PC-9 (cell line): ENCODE measurements around the gene UPK1A. TPM values are rescaled to one million over a fixed set of nuclear protein-coding genes. Genes with fewer than 3 reads are reported as not detected.
A peak's percentile ranks its signal among the peaks of the same experiment; 100 is the strongest.

Experiments used
- BruUV-seq: library from RNA; stranded (reverse); fragments of 400-500 nt; replicated peaks from 2 replicates; lab custom pipeline; 2021; lab: Mats Ljungman, UMichigan
- CTCF ChIA-PET: fragments of 300-600 bp; sonication (Branson Sonifier 250); formaldehyde crosslinking; loops from one replicate; lab custom pipeline; 2022; ENCODE audit warnings: antibody characterized with exemption; lab: Charles Lee
- POLR2A ChIA-PET: fragments of 300-600 bp; sonication (Branson Sonifier 250); formaldehyde crosslinking; loops from one replicate; lab custom pipeline; 2022; ENCODE audit warnings: antibody characterized with exemption; ENCODE audit not compliant: unreplicated experiment; lab: Charles Lee
- DNase-seq, 2 experiments: peaks; one replicate each; pipeline versions ENCODE4 v3.0.0 to v3.0.0-alpha.2; 2015 to 2022; ENCODE audit warnings: mixed read lengths in 1 of 2
- H2AFZ ChIP-seq: fragments of 200-600 bp; sonication (generic); 2 replicates; pipeline ENCODE4 v1.8.1; 2017; ENCODE audit warnings: antibody characterized with exemption
- H3F3A ChIP-seq: fragments of 200-600 bp; sonication (generic); 2 replicates; pipeline ENCODE4 v1.8.1; 2017; ENCODE audit warnings: antibody characterized with exemption, mild to moderate bottlenecking, low read depth; ENCODE audit not compliant: insufficient read depth
- H3K27ac ChIP-seq: fragments of 200-600 bp; sonication (generic); 2 replicates; pipeline ENCODE4 v1.6.1; 2016; ENCODE audit warnings: mixed run types
- H3K27me3 ChIP-seq: fragments of 200-600 bp; sonication (generic); 2 replicates; pipeline ENCODE4 v1.6.1; 2016; ENCODE audit warnings: low read depth, mixed run types; ENCODE audit not compliant: insufficient read depth
- H3K36me3 ChIP-seq: fragments of 200-600 bp; sonication (generic); 2 replicates; pipeline ENCODE4 v1.6.1; 2016; ENCODE audit warnings: low read depth, mixed run types
- H3K4me1 ChIP-seq: fragments of 200-600 bp; sonication (generic); replicated peaks from 2 replicates; pipeline ENCODE4 v1.6.1; 2016; ENCODE audit warnings: mixed run types; ENCODE audit not compliant: insufficient read depth
- H3K4me2 ChIP-seq: fragments of 200-600 bp; sonication (generic); 2 replicates; pipeline ENCODE4 v1.6.1; 2017; ENCODE audit warnings: mixed run types
- H3K4me3 ChIP-seq: fragments of 200-600 bp; sonication (generic); 2 replicates; pipeline ENCODE4 v1.6.1; 2016; ENCODE audit warnings: mixed run types
- H3K79me2 ChIP-seq: fragments of 200-600 bp; sonication (generic); 2 replicates; pipeline ENCODE4 v1.6.1; 2017; ENCODE audit warnings: low read depth, mixed run types
- H3K9me2 ChIP-seq: fragments of 200-600 bp; sonication (generic); 2 replicates; pipeline ENCODE4 v1.8.1; 2017; ENCODE audit warnings: mild to moderate bottlenecking; ENCODE audit not compliant: insufficient read depth
- H3K9me3 ChIP-seq: fragments of 200-600 bp; sonication (generic); 2 replicates; pipeline ENCODE4 v1.8.1; 2016; ENCODE audit warnings: low read depth; ENCODE audit not compliant: insufficient read depth
- H4K20me1 ChIP-seq: fragments of 200-600 bp; sonication (generic); 2 replicates; pipeline ENCODE4 v1.8.1; 2017; ENCODE audit not compliant: insufficient read depth
- EZH2 ChIP-seq: fragments of 200-600 bp; sonication (generic); IDR thresholded peaks from 2 replicates; pipeline ENCODE4 v1.8.0; 2017; ENCODE audit warnings: antibody characterized with exemption, low read depth
- intact Hi-C: fragments of 100-400 bp; cut with micrococcal nuclease; formaldehyde crosslinking; loops from one replicate; pipeline ENCODE4 v1.10.0; 2022; ENCODE audit not compliant: unreplicated experiment
- total RNA-seq: library from RNA; stranded (reverse); gene quantifications from 2 replicates; pipeline ENCODE4 v1.2.3, GENCODE V29; 2021
- TF ChIP-seq, protein P1 (sequence below): fragments of 200-600 bp; sonication (generic); conservative IDR thresholded peaks from 2 replicates; pipeline ENCODE4 v1.6.1; 2017; ENCODE audit warnings: mixed run types, antibody characterized with exemption, mild to moderate bottlenecking, moderate library complexity

The UPK1A gene
- total RNA-seq, 1 experiment from 2014 or later, result 1.6 TPM

DNA sequence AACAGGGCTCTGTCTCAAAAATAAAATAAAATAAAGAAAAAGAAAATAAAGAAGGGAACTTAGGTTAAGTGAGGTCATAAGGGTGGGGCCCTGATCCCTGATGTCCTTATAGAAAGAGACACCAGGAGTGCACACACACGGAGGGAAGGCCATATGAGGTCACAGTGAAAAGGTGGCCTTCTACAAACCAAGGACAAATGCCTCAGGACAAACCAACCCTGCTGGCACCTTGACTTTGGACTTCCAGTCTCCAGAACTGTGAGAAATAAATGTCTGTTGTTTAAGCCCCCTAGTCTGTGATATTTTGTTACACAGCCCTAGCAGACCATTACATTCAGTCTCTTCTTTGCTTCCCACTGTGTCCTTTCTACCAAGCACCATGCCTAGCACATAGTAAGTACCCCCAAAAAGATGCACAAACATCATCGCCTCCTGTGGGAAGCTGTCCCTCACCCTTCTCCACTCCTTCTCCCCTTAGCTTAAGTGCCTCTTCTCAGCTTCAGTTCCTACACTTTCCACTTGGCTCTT is 29.6 kb downstream of the UPK1A start:
- H2AFZ ChIP-seq, result no peak overlapping the region
- H3K4me3 ChIP-seq, result no peak overlapping the region
- H3K4me1 ChIP-seq, result peaks cover 13% of the 10 kb centered on the region
- no peaks in the 10 kb centered on the region for H3K9me2 ChIP-seq
- CTCF ChIA-PET, result interaction anchor here (0.6 kb wide), 1 partner anchor 52 kb away, joined by 11 read pairs; no protein-coding TSS in a partner anchor
- H4K20me1 ChIP-seq, result no peaks in the 10 kb centered on the region
- no TSS peak for BruUV-seq
- H3K9me3 ChIP-seq, result no peaks in the 10 kb centered on the region
- H3K27ac ChIP-seq, result no peak overlapping the region
- no peaks in the 10 kb centered on the region for H3K79me2 ChIP-seq
- TF ChIP-seq, protein P1, sequence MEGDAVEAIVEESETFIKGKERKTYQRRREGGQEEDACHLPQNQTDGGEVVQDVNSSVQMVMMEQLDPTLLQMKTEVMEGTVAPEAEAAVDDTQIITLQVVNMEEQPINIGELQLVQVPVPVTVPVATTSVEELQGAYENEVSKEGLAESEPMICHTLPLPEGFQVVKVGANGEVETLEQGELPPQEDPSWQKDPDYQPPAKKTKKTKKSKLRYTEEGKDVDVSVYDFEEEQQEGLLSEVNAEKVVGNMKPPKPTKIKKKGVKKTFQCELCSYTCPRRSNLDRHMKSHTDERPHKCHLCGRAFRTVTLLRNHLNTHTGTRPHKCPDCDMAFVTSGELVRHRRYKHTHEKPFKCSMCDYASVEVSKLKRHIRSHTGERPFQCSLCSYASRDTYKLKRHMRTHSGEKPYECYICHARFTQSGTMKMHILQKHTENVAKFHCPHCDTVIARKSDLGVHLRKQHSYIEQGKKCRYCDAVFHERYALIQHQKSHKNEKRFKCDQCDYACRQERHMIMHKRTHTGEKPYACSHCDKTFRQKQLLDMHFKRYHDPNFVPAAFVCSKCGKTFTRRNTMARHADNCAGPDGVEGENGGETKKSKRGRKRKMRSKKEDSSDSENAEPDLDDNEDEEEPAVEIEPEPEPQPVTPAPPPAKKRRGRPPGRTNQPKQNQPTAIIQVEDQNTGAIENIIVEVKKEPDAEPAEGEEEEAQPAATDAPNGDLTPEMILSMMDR, result no peak
- TF ChIP-seq EZH2, result no peak
- no peak for DNase-seq
- POLR2A ChIA-PET, result no interaction called here
- intact Hi-C loops, result no loop called here
- no peaks in the 10 kb centered on the region for H3F3A ChIP-seq
- no peaks in the 10 kb centered on the region for H3K36me3 ChIP-seq
- no peaks in the 10 kb centered on the region for H3K27me3 ChIP-seq
- H3K4me2 ChIP-seq, result no peak overlapping the region

GRCh38 chr19:35696835-35697234 is 30.5 kb downstream of the UPK1A start:
- H2AFZ ChIP-seq, result no peak overlapping the region
- no peaks in the 10 kb centered on the region for H4K20me1 ChIP-seq
- CTCF ChIA-PET, result no interaction called here
- H3F3A ChIP-seq, result no peaks in the 10 kb centered on the region
- BruUV-seq, result no TSS peak
- TF ChIP-seq EZH2, result no peak
- TF ChIP-seq, protein P1, result no peak
- no peak for DNase-seq
- H3K79me2 ChIP-seq, result no peaks in the 10 kb centered on the region
- H3K4me1 ChIP-seq, result peaks cover 9% of the 10 kb centered on the region
- intact Hi-C loops, result no loop called here
- H3K4me3 ChIP-seq, result no peak overlapping the region
- no peaks in the 10 kb centered on the region for H3K27me3 ChIP-seq
- no peaks in the 10 kb centered on the region for H3K9me3 ChIP-seq
- no peak overlapping the region for H3K4me2 ChIP-seq
- H3K27ac ChIP-seq, result no peak overlapping the region
- POLR2A ChIA-PET, result no interaction called here
- no peaks in the 10 kb centered on the region for H3K9me2 ChIP-seq
- H3K36me3 ChIP-seq, result no peaks in the 10 kb centered on the region

DNA sequence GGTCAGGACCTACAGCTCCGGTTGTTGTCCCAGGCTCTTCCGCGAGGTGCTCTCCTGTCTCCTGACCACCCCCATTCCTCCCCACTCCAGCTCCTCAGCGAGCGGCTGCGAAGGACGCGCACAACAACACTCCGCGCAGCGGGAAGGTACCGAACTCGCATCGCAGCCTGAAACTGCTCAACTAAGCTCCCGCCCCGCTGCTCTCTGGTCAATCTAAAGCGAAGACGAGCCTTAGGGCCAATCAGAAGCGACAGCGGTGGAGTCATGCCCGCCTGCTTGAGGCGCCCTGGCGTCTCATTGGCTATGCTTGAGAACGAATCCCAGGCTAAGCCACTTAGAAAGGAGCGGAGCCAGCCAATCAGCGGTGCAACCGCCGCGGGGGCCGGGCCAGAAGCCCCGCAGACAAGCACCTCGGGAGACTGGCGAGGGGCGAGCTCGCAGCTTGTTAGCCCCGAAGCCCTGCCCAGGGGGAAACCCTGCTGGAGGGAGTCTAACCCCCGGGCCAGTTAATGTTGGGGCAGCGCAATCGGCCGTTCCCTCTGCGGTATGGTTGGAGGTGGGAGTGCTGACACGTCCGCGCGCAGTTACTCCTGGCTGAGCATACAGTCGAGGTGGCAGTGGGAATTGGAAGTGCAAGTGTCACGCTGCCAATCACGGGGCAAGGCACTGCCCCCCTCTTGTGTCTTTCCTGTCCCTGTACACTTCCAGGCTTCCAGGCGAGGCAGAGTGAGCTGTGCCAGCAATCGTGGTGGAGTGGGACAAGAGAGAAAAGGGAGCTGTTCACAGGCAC is 36.1 kb downstream of the UPK1A start:
- Histone ChIP-seq H2AFZ (peak overlapping the region; percentile 93), H3K9me2 (no peaks in the 10 kb centered on the region), H3K4me2 (peak overlapping the region; percentile 93), H3K27ac (no peak overlapping the region), H3K27me3 (no peaks in the 10 kb centered on the region), H3K79me2 (no peaks in the 10 kb centered on the region), H3F3A (no peaks in the 10 kb centered on the region), H3K4me3 (peak overlapping the region; percentile 72), H4K20me1 (no peaks in the 10 kb centered on the region), H3K36me3 (no peaks in the 10 kb centered on the region), H3K9me3 (no peaks in the 10 kb centered on the region), H3K4me1 (no peaks in the 10 kb centered on the region)
- CTCF ChIA-PET, result interaction anchor here (0.7 kb wide), 1 partner anchor 562 kb away, joined by 5 read pairs; no protein-coding TSS in a partner anchor
- POLR2A ChIA-PET, result interaction anchor here (0.6 to 1.5 kb wide), 4 partner anchors 58 to 198 kb away, joined by 3 to 14 read pairs (median 5); no protein-coding TSS in a partner anchor
- no peak for TF ChIP-seq EZH2
- TF ChIP-seq, protein P1, result no peak
- no TSS peak for BruUV-seq
- intact Hi-C loops, result no loop called here
- DNase-seq, result peak; percentile 90 to 94
